Hypothalamus (tissue), 51 donors: ENCODE data around the gene RET.

Source experiments
- DNase-seq, 51 donors: peaks; one replicate each; lab custom pipeline; 2025; lab: John Stamatoyannopoulos, UW

Gene RET

GRCh38 chr10:43060291-43060690 lies 16.6 kb upstream of the RET start:
- no peak for DNase-seq

- no peak for DNase-seq
These were observed 15.5 kb upstream of the RET start for GRCh38 chr10:43061331-43061730.

GRCh38 chr10:43061760-43062159 lies 15.1 kb upstream of the RET start:
- DNase-seq, result no peak

GRCh38 chr10:43062402-43063160 lies 14.3 kb upstream of the RET start:
- DNase-seq, result no peak

- DNase-seq, result no peak
These were observed 12.4 kb upstream of the RET start for GRCh38 chr10:43064331-43065075.

GRCh38 chr10:43065234-43065633 lies 11.6 kb upstream of the RET start:
- DNase-seq, result no peak

GRCh38 chr10:43065761-43066160 lies 11.1 kb upstream of the RET start:
- DNase-seq, result no peak

- DNase-seq, result no peak
These were observed 10.4 kb upstream of the RET start for GRCh38 chr10:43066481-43066880.

GRCh38 chr10:43067391-43068135 lies 9.3 kb upstream of the RET start:
- no peak for DNase-seq

- DNase-seq, result no peak
These were observed 8.8 kb upstream of the RET start for GRCh38 chr10:43068136-43068395.

- no peak for DNase-seq
These were observed 8.2 kb upstream of the RET start for GRCh38 chr10:43068471-43069210.

- DNase-seq, result no peak
These were observed 7.7 kb upstream of the RET start for GRCh38 chr10:43069211-43069515.

GRCh38 chr10:43069579-43069978 lies 7.3 kb upstream of the RET start:
- DNase-seq, result no peak

GRCh38 chr10:43070121-43071085 lies 6.5 kb upstream of the RET start:
- DNase-seq, result no peak

- no peak for DNase-seq
These were observed 4.8 kb upstream of the RET start for GRCh38 chr10:43071865-43072650.

- no peak for DNase-seq
These were observed 3.7 kb upstream of the RET start for GRCh38 chr10:43073191-43073590.

- no peak for DNase-seq
These were observed 3.1 kb upstream of the RET start for GRCh38 chr10:43073721-43074120.

GRCh38 chr10:43074409-43074808 lies 2.5 kb upstream of the RET start:
- DNase-seq, result no peak
